ENCODE measurements around the gene C20orf173. TPM values are rescaled to one million over a fixed set of nuclear protein-coding genes. Genes with fewer than 3 reads are reported as not detected.

The C20orf173 gene, protein sequence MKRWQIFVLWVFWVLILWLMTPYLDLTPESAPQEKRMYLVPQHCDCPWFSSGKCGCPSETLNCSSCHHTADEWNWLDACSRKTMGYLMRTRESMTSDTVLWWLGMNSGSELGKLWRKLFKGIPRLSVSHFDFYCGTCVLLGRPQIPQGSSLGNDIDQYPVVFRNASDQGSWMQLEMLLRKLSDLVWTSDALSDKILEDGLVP
- total RNA-seq (not detected), polyA plus RNA-seq (ENCODE audit: insufficient read depth, low read depth, low replicate concordance) (not detected)
- long read RNA-seq, donor 1, result 0 reads
- long read RNA-seq, donor 2, result 0 reads
- long read RNA-seq, donor 3, result 0 reads
- long read RNA-seq, donor 4, result 0 reads
- long read RNA-seq, donor 5, result 0 reads
- long read RNA-seq, donor 6, result 0 reads
- long read RNA-seq, donor 7, result 0 reads
- long read RNA-seq, donor 8, result 0 reads
- long read RNA-seq, donor 9, result 0 reads
- long read RNA-seq, donor 10, partial matches to known transcripts, result 556 of 556 reads
- long read RNA-seq, donor 10, other reads (novel, unspliced or antisense), result 0 of 556 reads

DNA sequence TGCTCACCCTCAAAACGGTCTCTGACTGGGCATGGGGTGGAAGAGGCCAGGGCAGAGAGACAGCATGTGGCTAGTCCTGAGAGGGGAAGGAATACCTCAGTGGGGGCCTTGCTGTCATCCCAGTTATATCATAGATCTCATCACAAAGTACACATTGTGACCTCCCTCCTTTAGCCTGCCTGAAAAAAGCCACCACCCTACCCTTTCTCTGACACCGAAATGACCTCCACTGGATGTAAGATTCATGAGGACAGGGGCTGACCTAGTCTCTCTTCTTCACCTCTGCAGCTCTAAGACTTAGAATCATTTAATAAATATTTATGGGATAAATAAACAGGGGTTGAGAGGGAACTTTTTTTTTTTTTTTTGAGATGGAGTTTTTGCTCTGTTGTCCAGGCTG lies at the start of gene C20orf173:
C20orf173 (minus strand) TSS at position 101 of the 400 bp plus-strand sequence. CDS start 279 bp downstream, outside the sequence.
- no peak for FAIRE-seq
- intact Hi-C loops (cut with DNase I), result no loop called here
- TF ChIP-seq, protein P1, sequence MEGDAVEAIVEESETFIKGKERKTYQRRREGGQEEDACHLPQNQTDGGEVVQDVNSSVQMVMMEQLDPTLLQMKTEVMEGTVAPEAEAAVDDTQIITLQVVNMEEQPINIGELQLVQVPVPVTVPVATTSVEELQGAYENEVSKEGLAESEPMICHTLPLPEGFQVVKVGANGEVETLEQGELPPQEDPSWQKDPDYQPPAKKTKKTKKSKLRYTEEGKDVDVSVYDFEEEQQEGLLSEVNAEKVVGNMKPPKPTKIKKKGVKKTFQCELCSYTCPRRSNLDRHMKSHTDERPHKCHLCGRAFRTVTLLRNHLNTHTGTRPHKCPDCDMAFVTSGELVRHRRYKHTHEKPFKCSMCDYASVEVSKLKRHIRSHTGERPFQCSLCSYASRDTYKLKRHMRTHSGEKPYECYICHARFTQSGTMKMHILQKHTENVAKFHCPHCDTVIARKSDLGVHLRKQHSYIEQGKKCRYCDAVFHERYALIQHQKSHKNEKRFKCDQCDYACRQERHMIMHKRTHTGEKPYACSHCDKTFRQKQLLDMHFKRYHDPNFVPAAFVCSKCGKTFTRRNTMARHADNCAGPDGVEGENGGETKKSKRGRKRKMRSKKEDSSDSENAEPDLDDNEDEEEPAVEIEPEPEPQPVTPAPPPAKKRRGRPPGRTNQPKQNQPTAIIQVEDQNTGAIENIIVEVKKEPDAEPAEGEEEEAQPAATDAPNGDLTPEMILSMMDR (IDR thresholded peaks at IDR 0.05; ENCODE audit: borderline replicate concordance, extremely low read depth, insufficient read depth), result no peak

DNA sequence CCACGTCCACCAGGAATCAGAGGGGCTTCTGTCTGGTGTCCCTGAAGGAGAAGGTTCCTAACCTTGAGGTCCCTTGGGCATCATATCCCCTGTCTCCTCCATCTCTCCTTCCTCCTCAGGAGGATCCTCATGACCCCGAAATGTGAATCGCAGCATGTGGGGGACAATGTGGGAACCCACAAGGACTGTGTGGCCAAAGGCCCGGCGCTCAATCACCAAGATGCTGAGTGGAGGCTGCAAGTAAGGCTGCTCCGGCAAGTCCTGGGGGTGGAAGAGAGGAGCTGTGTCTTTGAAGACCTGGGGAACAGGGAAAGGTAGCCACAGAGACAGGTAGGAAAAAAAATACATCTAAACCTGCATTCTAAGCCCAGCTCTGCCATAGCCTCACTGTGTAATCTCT lies 49.7 kb upstream of the C20orf173 start:
- DNase-seq (peak in 1 of 5 donors; percentile 13), FAIRE-seq (no peak)
- H3K9ac ChIP-seq (ENCODE audit: low read length in 3 of 3), result no peak overlapping the region
- H3K4me1 ChIP-seq (ENCODE audit: control insufficient read depth in 2 of 3, insufficient read depth in 2 of 3, low read depth in 1 of 3, low read length in 3 of 3), result no peaks in the 10 kb centered on the region
- H3K9me3 ChIP-seq (ENCODE audit: control insufficient read depth in 2 of 3, insufficient read depth in 1 of 3, low read length in 3 of 3), result no peaks in the 10 kb centered on the region
- TF ChIP-seq, protein P1 (IDR thresholded peaks at IDR 0.05; ENCODE audit: borderline replicate concordance, extremely low read depth, insufficient read depth), result no peak
- H3K4me3 ChIP-seq (ENCODE audit: low read length in 3 of 3), result no peak overlapping the region
- no peak overlapping the region for H3K27ac ChIP-seq (ENCODE audit: low read depth in 2 of 2, low read length in 2 of 2)
- no peaks in the 10 kb centered on the region for H3K27me3 ChIP-seq (ENCODE audit: control insufficient read depth, insufficient read depth, low read length)
- intact Hi-C loops (cut with DNase I), result no loop called here
- no peaks in the 10 kb centered on the region for H3K36me3 ChIP-seq (ENCODE audit: control insufficient read depth in 2 of 3, insufficient read depth in 3 of 3, low read length in 3 of 3)

More for the DNA sequence above, at the start of gene C20orf173:
- H3K4me1 ChIP-seq (ENCODE audit: control insufficient read depth in 2 of 3, insufficient read depth in 2 of 3, low read depth in 1 of 3, low read length in 3 of 3), result no peaks in the 10 kb centered on the region
- no peak within 1 kb of the TSS for H3K4me3 ChIP-seq (ENCODE audit: low read length in 3 of 3)
- H3K36me3 ChIP-seq (ENCODE audit: control insufficient read depth in 2 of 3, insufficient read depth in 3 of 3, low read length in 3 of 3), result no peaks in the 10 kb centered on the region
- no peaks in the 10 kb centered on the region for H3K9me3 ChIP-seq (ENCODE audit: control insufficient read depth in 2 of 3, insufficient read depth in 1 of 3, low read length in 3 of 3)
- no peak within 1 kb of the TSS for H3K9ac ChIP-seq (ENCODE audit: low read length in 3 of 3)
- H3K27ac ChIP-seq (ENCODE audit: low read depth in 2 of 2, low read length in 2 of 2), result no peak within 1 kb of the TSS
- no peak for DNase-seq
- H3K27me3 ChIP-seq (ENCODE audit: control insufficient read depth, insufficient read depth, low read length), result no peaks in the 10 kb centered on the region

DNA sequence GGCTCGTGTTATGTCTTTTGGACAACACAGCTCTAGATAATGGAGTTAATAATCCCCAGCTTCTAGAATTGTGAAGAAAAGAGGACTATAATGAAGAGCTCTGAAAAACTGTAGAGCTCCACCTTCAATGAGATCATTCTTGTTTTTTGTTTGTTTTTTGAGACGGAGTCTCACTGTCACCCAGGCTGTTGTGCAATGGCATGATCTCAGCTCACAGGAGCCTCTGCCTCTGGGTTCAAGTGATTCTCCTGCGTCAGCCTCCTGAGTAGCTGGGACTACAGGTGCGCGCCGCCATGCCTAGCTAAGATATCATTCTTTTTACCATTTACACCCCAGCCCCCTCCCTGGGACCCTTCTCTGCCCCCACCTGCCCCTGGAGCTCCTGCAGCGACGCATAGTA lies 49.0 kb upstream of the C20orf173 start:
- FAIRE-seq, result no peak
- TF ChIP-seq, protein P1 (IDR thresholded peaks at IDR 0.05; ENCODE audit: borderline replicate concordance, extremely low read depth, insufficient read depth), result no peak
- H3K4me3 ChIP-seq (ENCODE audit: low read length in 3 of 3), result no peak overlapping the region
- no peaks in the 10 kb centered on the region for H3K4me1 ChIP-seq (ENCODE audit: control insufficient read depth in 2 of 3, insufficient read depth in 2 of 3, low read depth in 1 of 3, low read length in 3 of 3)
- H3K27ac ChIP-seq (ENCODE audit: low read depth in 2 of 2, low read length in 2 of 2), result no peak overlapping the region
- no peak overlapping the region for H3K9ac ChIP-seq (ENCODE audit: low read length in 3 of 3)
- H3K27me3 ChIP-seq (ENCODE audit: control insufficient read depth, insufficient read depth, low read length), result no peaks in the 10 kb centered on the region
- intact Hi-C loops (cut with DNase I), result no loop called here
- H3K9me3 ChIP-seq (ENCODE audit: control insufficient read depth in 2 of 3, insufficient read depth in 1 of 3, low read length in 3 of 3), result no peaks in the 10 kb centered on the region
- H3K36me3 ChIP-seq (ENCODE audit: control insufficient read depth in 2 of 3, insufficient read depth in 3 of 3, low read length in 3 of 3), result no peaks in the 10 kb centered on the region
- peak in 1 of 5 donors; percentile 36 for DNase-seq

Data from kidney (tissue), 22 donors.